ENCODE data around the gene ZNF570.
A peak's percentile ranks its signal among the peaks of the same experiment; 100 is the strongest.

ZNF570 gene

GRCh38 chr19:37468961-37469777 is at the start of gene ZNF570:
TSS of gene ZNF570 (plus strand) at chr19:37469356. CDS start at chr19:37470355, 999 bp downstream.
- peak; percentile 81 for DNase-seq (ENCODE audit: low spot score)

- no peak for DNase-seq (ENCODE audit: low spot score)
These were observed 16.5 kb upstream of the ZNF570 start for GRCh38 chr19:37452500-37453245.

GRCh38 chr19:37466277-37466797 is 2.8 kb upstream of the ZNF570 start:
- DNase-seq (ENCODE audit: low spot score): no peak

GRCh38 chr19:37466798-37467607 is 2.2 kb upstream of the ZNF570 start, which contains the start of gene ZNF569:
TSS of gene ZNF569 (minus strand) at chr19:37467444. CDS start at chr19:37444921, 22,523 bp downstream.
- peak; percentile 88 for DNase-seq (ENCODE audit: low spot score)

- no peak for DNase-seq (ENCODE audit: low spot score)
These were observed 1.5 kb upstream of the ZNF570 start for GRCh38 chr19:37467608-37468090.

GRCh38 chr19:37470216-37470615 is 1.1 kb downstream of the ZNF570 start:
- DNase-seq (ENCODE audit: low spot score): no peak

- no peak for DNase-seq (ENCODE audit: low spot score)
These were observed 3.0 kb downstream of the ZNF570 start for GRCh38 chr19:37472165-37472564.

- no peak for DNase-seq (ENCODE audit: low spot score)
These were observed 15.4 kb downstream of the ZNF570 start for GRCh38 chr19:37484406-37485168.

- no peak for DNase-seq (ENCODE audit: low spot score)
These were observed 23.1 kb downstream of the ZNF570 start for GRCh38 chr19:37492213-37492612.

- no peak for DNase-seq (ENCODE audit: low spot score)
These were observed 36.8 kb downstream of the ZNF570 start for GRCh38 chr19:37505958-37506386.

GRCh38 chr19:37506387-37507166 is 37.4 kb downstream of the ZNF570 start, which contains the start of gene ZNF793:
TSS of gene ZNF793 (plus strand) at chr19:37506939. CDS start at chr19:37523440, 16,501 bp downstream.
- peak; percentile 40 for DNase-seq (ENCODE audit: low spot score)

GRCh38 chr19:37507167-37507464 is 38.0 kb downstream of the ZNF570 start:
- no peak for DNase-seq (ENCODE audit: low spot score)

GRCh38 chr19:37511186-37511585 is 42.0 kb downstream of the ZNF570 start:
- no peak for DNase-seq (ENCODE audit: low spot score)

- DNase-seq (ENCODE audit: low spot score): no peak
These were observed 42.7 kb downstream of the ZNF570 start for GRCh38 chr19:37511821-37512220.

GRCh38 chr19:37513397-37513796 is 44.2 kb downstream of the ZNF570 start:
- no peak for DNase-seq (ENCODE audit: low spot score)

- DNase-seq (ENCODE audit: low spot score): no peak
These were observed 50.7 kb downstream of the ZNF570 start for GRCh38 chr19:37519890-37520289.

GRCh38 chr19:37537391-37537947 is 68.3 kb downstream of the ZNF570 start:
- DNase-seq (ENCODE audit: low spot score): no peak

All from kidney capillary endothelial cell (primary cell).